ENCODE data around the gene PCSK4.

The PCSK4 gene

GRCh38 chr19:1497578-1498235, 7.6 kb upstream of the PCSK4 start:
- no peak overlapping the region for H3K27ac ChIP-seq

GRCh38 chr19:1496714-1497577, 6.8 kb upstream of the PCSK4 start:
- TF ChIP-seq CTCF (conservative IDR thresholded peaks at IDR 0.05) (no peak), ZFX (IDR thresholded peaks at IDR 0.05) (no peak)
- H3K27ac ChIP-seq: peak overlapping the region; percentile 6; the same call in 1 of the 2 replicates

More at GRCh38 chr19:1497578-1498235, 7.6 kb upstream of the PCSK4 start:
- TF ChIP-seq ZFX (IDR thresholded peaks at IDR 0.05) (no peak), CTCF (conservative IDR thresholded peaks at IDR 0.05) (no peak)

GRCh38 chr19:1495799-1496713, 5.9 kb upstream of the PCSK4 start:
- no peak for TF ChIP-seq CTCF (conservative IDR thresholded peaks at IDR 0.05)
- no peak for TF ChIP-seq ZFX (IDR thresholded peaks at IDR 0.05)
- peak overlapping the region; percentile 6; the same call in 1 of the 2 replicates for H3K27ac ChIP-seq

GRCh38 chr19:1495051-1495798, 5.1 kb upstream of the PCSK4 start:
- TF ChIP-seq CTCF (conservative IDR thresholded peaks at IDR 0.05) (no peak), ZFX (IDR thresholded peaks at IDR 0.05) (no peak)
- H3K27ac ChIP-seq: no peak overlapping the region

GRCh38 chr19:1494115-1494815, 4.1 kb upstream of the PCSK4 start:
- H3K27ac ChIP-seq: no peak overlapping the region
- no peak for TF ChIP-seq ZFX (IDR thresholded peaks at IDR 0.05)
- no peak for TF ChIP-seq CTCF (conservative IDR thresholded peaks at IDR 0.05)

GRCh38 chr19:1492474-1493006, 2.4 kb upstream of the PCSK4 start:
- TF ChIP-seq CTCF (conservative IDR thresholded peaks at IDR 0.05): no peak
- no peak for TF ChIP-seq ZFX (IDR thresholded peaks at IDR 0.05)
- H3K27ac ChIP-seq: no peak overlapping the region

All from C4-2B (cell line).